Fibroblast of lung (primary cell): ENCODE measurements around the gene ZNF511.

Source experiments
- CTCF ChIP-seq, 2 donors: IDR thresholded peaks in 1 of 2; conservative IDR thresholded peaks in 1 of 2; 1 replicate in 1 of 2; 2 replicates in 1 of 2; pipeline ENCODE4 v1.5.1; 2011 to 2012; ENCODE audit warnings: low read length in 2 of 2, control low read depth in 1 of 2, inconsistent platforms in 1 of 2, low read depth in 1 of 2, mild to moderate bottlenecking in 1 of 2
- EZH2 ChIP-seq: IDR thresholded peaks from 2 replicates; pipeline ENCODE4 v1.5.1; 2012; ENCODE audit warnings: low read length, control low read depth, mild to moderate bottlenecking; ENCODE audit errors: missing control alignments

- no peak for TF ChIP-seq CTCF (conservative IDR thresholded peaks at IDR 0.05 in 1 of 2, IDR thresholded peaks at IDR 0.05 in 1 of 2; ENCODE audit: low read depth in 1 of 2, low read length in 2 of 2)
- no peak for TF ChIP-seq EZH2
Observed at GRCh38 chr10:133303206-133303605, 5.5 kb upstream of the ZNF511 start.
